Osteocyte (in vitro differentiated cells): Measurements from ENCODE around the gene UBASH3B. TPM values are rescaled to one million over a fixed set of nuclear protein-coding genes. Genes with fewer than 3 reads are reported as not detected.

Experiments
- DNase-seq: peaks from one replicate; pipeline ENCODE4 v3.0.0; 2021; ENCODE audit warnings: mixed read lengths; ENCODE audit not compliant: unreplicated experiment; ENCODE audit errors: extremely low spot score
- H3K27ac Mint-ChIP-seq: one replicate; pipeline ENCODE4 v1.8.0; 2021; ENCODE audit warnings: mild to moderate bottlenecking, mixed read lengths; ENCODE audit not compliant: unreplicated experiment
- H3K27me3 Mint-ChIP-seq: one replicate; pipeline ENCODE4 v1.8.0; 2021; ENCODE audit warnings: mixed read lengths; ENCODE audit not compliant: unreplicated experiment
- H3K36me3 Mint-ChIP-seq: one replicate; pipeline ENCODE4 v1.8.0; 2021; ENCODE audit warnings: mixed read lengths; ENCODE audit not compliant: unreplicated experiment
- H3K4me1 Mint-ChIP-seq: one replicate; pipeline ENCODE4 v1.8.0; 2021; ENCODE audit warnings: mixed read lengths; ENCODE audit not compliant: unreplicated experiment
- H3K4me3 Mint-ChIP-seq: one replicate; pipeline ENCODE4 v1.8.0; 2021; ENCODE audit warnings: mild to moderate bottlenecking, moderate library complexity, mixed read lengths; ENCODE audit not compliant: unreplicated experiment
- H3K9me3 Mint-ChIP-seq: one replicate; pipeline ENCODE4 v1.8.0; 2021; ENCODE audit warnings: mixed read lengths; ENCODE audit not compliant: unreplicated experiment
- CTCF ChIP-seq: fragments of 200-600 bp; sonication (generic); IDR thresholded peaks from 2 replicates; pipeline ENCODE4 v1.5.0; 2021; ENCODE audit warnings: antibody characterized with exemption, mild to moderate bottlenecking, moderate library complexity
- total RNA-seq: library from RNA; stranded (reverse); gene quantifications from 2 replicates; pipeline ENCODE4 v1.2.1, GENCODE V29; 2021

The UBASH3B gene
- total RNA-seq, 1 donor from 2014 or later = 43.5 TPM

- TF ChIP-seq CTCF = no peak
- Mint-ChIP-seq H3K9me3 (no peaks in the 10 kb centered on the region), H3K4me1 (peaks cover 24% of the 10 kb centered on the region), H3K27me3 (no peaks in the 10 kb centered on the region), H3K4me3 (no peak overlapping the region), H3K27ac (peak overlapping the region; percentile 86), H3K36me3 (peaks cover 14% of the 10 kb centered on the region)
- DNase-seq = no peak
Observed at GRCh38 chr11:122791411-122791810, 135.9 kb downstream of the UBASH3B start.

DNA sequence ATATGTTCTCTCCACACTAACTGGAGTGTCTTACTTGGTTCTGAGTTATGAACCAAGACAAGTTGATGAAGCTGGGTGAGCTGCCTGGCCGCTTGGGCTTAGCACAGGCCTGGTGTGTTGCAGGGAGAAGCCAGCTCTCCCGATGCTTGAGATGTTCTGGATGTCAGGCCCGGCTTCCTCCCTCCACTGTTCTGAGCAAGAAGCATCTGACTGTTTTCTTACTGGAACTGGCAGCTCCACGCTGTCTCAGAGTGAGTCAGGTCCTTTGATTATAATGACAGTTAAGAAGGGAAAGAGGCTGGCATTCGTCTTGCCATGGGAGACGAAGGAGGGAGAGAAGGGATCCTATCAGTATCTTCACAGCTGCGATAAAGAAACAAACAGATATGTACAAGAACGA, 136.3 kb downstream of the UBASH3B start:
- H3K4me3 Mint-ChIP-seq = no peak overlapping the region
- H3K9me3 Mint-ChIP-seq = no peaks in the 10 kb centered on the region
- H3K36me3 Mint-ChIP-seq = peaks cover 14% of the 10 kb centered on the region
- no peak for DNase-seq
- TF ChIP-seq CTCF = no peak
- H3K27ac Mint-ChIP-seq = peak overlapping the region; percentile 86
- H3K4me1 Mint-ChIP-seq = peaks cover 24% of the 10 kb centered on the region
- H3K27me3 Mint-ChIP-seq = no peaks in the 10 kb centered on the region

GRCh38 chr11:122793515-122793914, 138.0 kb downstream of the UBASH3B start:
- Mint-ChIP-seq H3K27ac (no peak overlapping the region), H3K4me3 (no peak overlapping the region), H3K36me3 (peaks cover 15% of the 10 kb centered on the region), H3K9me3 (no peaks in the 10 kb centered on the region), H3K4me1 (peaks cover 28% of the 10 kb centered on the region), H3K27me3 (no peaks in the 10 kb centered on the region)
- no peak for DNase-seq
- TF ChIP-seq CTCF = no peak

- H3K27ac Mint-ChIP-seq = no peak overlapping the region
- H3K4me3 Mint-ChIP-seq = no peak overlapping the region
- no peaks in the 10 kb centered on the region for H3K9me3 Mint-ChIP-seq
- peaks cover 19% of the 10 kb centered on the region for H3K36me3 Mint-ChIP-seq
- no peak for DNase-seq
- H3K27me3 Mint-ChIP-seq = no peaks in the 10 kb centered on the region
- peaks cover 31% of the 10 kb centered on the region for H3K4me1 Mint-ChIP-seq
- TF ChIP-seq CTCF = no peak
Observed at GRCh38 chr11:122795307-122795706, 139.8 kb downstream of the UBASH3B start.

DNA sequence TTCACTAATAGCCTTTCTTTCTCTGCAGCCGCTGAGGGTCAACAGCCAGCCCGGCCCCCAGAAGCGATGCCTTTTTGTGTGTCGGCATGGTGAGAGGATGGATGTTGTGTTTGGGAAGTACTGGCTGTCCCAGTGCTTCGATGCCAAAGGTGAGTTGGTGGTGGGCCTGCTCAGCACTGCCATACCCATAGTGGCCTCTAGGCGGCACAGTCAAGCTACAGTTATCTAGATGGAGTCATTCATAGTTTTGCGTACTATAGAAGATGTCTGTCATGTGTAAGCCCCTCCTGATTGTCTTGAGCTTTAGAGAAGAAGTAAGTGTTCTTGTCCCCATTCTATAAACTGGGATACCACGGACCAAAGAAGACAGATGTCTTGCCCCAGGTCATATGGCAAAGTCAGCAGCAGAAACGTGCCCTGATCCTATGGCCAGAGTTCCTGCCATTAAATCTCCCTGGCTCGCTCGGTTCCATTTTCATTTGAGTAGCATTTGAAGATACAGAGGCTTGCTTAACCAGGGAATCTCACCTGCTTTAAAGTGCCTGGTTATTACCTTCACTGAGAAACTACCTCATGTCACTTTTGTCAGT, 140.7 kb downstream of the UBASH3B start:
- DNase-seq = no peak
- H3K4me3 Mint-ChIP-seq = no peak overlapping the region
- no peaks in the 10 kb centered on the region for H3K9me3 Mint-ChIP-seq
- H3K27me3 Mint-ChIP-seq = no peaks in the 10 kb centered on the region
- no peak overlapping the region for H3K27ac Mint-ChIP-seq
- peak; percentile 81 for TF ChIP-seq CTCF
- H3K4me1 Mint-ChIP-seq = peaks cover 23% of the 10 kb centered on the region
- peaks cover 21% of the 10 kb centered on the region for H3K36me3 Mint-ChIP-seq
